NCI-H128 (cell line): ENCODE data around the gene ADAM8.
A peak's percentile ranks its signal among the peaks of the same experiment; 100 is the strongest.
"Not testable (repeated sequence)": the region's sequence is repeated elsewhere in the genome, so short reads cannot be mapped to it uniquely, and the experiment has no call there.

Experiments used
- DNase-seq: peaks from one replicate; lab custom pipeline; 2025; ENCODE audit not compliant: unreplicated experiment; lab: John Stamatoyannopoulos, UW

Gene ADAM8

GRCh38 chr10:133269367-133269766 lies 7.3 kb downstream of the ADAM8 start:
- DNase-seq = no peak

GRCh38 chr10:133268532-133268931 lies 8.1 kb downstream of the ADAM8 start:
- DNase-seq = no peak

- no peak for DNase-seq
These were observed 8.8 kb downstream of the ADAM8 start for GRCh38 chr10:133267829-133268228.

- DNase-seq = no peak
These were observed 9.4 kb downstream of the ADAM8 start for GRCh38 chr10:133267293-133267692.

- no peak for DNase-seq
These were observed 10.4 kb downstream of the ADAM8 start for GRCh38 chr10:133266056-133266795.

GRCh38 chr10:133265052-133265451 lies 11.6 kb downstream of the ADAM8 start:
- DNase-seq = not testable (repeated sequence)

- no peak for DNase-seq
These were observed 12.2 kb downstream of the ADAM8 start for GRCh38 chr10:133264461-133264860.

GRCh38 chr10:133263674-133264073 lies 13.0 kb downstream of the ADAM8 start:
- no peak for DNase-seq

GRCh38 chr10:133262696-133263095 lies 14.0 kb downstream of the ADAM8 start:
- no peak for DNase-seq

- DNase-seq = no peak
These were observed 14.8 kb downstream of the ADAM8 start for GRCh38 chr10:133261726-133262325.

- peak; percentile 3 for DNase-seq
These were observed 15.6 kb downstream of the ADAM8 start for GRCh38 chr10:133260895-133261725.

- DNase-seq = no peak
These were observed 17.1 kb downstream of the ADAM8 start for GRCh38 chr10:133259602-133259989.

- no peak for DNase-seq
These were observed 17.7 kb downstream of the ADAM8 start for GRCh38 chr10:133258818-133259601.

- DNase-seq = no peak
These were observed 18.4 kb downstream of the ADAM8 start for GRCh38 chr10:133258066-133258817.

- no peak for DNase-seq
These were observed 19.1 kb downstream of the ADAM8 start for GRCh38 chr10:133257489-133258065.

- DNase-seq = no peak
These were observed 21.3 kb downstream of the ADAM8 start for GRCh38 chr10:133255323-133255722.

- no peak for DNase-seq
These were observed 22.1 kb downstream of the ADAM8 start for GRCh38 chr10:133254421-133255120.

GRCh38 chr10:133253361-133253955 lies 23.2 kb downstream of the ADAM8 start:
- DNase-seq = no peak

- DNase-seq = no peak
These were observed 24.5 kb downstream of the ADAM8 start for GRCh38 chr10:133252223-133252552.
